ENCODE results near the gene FBXO24. TPM values are rescaled to one million over a fixed set of nuclear protein-coding genes. Genes with fewer than 3 reads are reported as not detected.

Gene FBXO24
- total and polyA plus RNA-seq, 8 donors: 0.37 to 0.88 (median 0.44) TPM; not detected in 3

DNA sequence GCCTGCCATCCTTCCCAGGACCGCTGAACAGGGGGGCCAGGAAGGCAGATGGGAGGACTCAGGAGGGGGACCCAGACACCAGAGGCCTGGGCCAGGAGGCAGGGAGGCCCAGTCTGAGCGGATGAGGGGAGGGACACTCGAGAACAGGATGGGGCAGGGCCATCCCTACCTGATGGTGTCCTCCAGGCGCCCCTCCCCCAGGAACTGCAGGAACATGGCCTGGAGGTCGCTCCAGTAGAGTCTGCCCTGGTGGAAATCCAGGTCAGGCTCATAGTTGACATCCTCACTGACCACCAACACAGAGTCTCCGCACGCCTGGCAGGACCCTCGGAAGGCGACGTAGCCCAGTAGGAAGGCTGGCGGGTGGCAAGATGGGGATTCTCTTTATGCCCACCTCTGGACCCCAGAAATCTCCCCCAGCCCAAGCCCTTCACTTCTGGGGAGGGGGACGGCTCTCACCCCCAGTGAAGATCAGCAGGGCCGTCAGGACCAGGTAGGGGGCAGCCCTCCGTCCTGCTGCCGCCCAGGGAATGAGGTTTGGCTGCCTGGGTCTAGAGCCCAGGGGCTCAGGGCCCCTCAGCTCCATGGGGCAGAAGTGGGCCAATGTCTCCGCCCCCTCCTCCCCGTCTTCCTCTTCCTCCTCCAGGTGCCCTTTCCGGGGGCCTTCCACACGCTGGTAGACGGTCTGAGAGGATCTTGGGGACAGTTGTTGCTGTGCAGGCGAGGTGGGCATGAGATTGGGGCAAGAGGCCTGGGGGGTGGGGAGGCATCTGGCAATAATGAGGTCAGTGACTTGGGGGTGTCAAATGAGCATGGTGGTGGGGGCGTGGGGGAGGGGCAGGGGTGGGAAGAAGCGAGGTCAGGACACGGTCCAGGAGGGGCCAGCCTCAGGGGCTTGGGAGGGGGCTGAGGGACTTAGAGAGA, 54.7 kb downstream of the FBXO24 start:
- Histone ChIP-seq H3K4me3 (no peak overlapping the region), H3K4me1 (peaks cover 0 to 7% (median 6%) of the 10 kb centered on the region in 4 donors), H3K27ac (no peak overlapping the region), H3K9me3 (no peaks in the 10 kb centered on the region), H3K36me3 (no peaks in the 10 kb centered on the region), H3K27me3 (peaks cover 0 to 46% (median 18%) of the 10 kb centered on the region in 3 donors)
- no peak for TF ChIP-seq POLR2A (IDR thresholded peaks at IDR 0.05)
- TF ChIP-seq POLR2AphosphoS5 (IDR thresholded peaks at IDR 0.05): no peak
- no peak for TF ChIP-seq EP300 (IDR thresholded peaks at IDR 0.05)
- TF ChIP-seq CTCF (IDR thresholded peaks at IDR 0.05): no peak
- DNase-seq: no peak
- WGBS, 5 donors: 61 to 72% (median 66%) methylated on average over 17 to 24 of the region's 24 CpGs
- intact Hi-C loops (cut with DNase I; ENCODE audit: low total_unique reads): no loop called here

- DNase-seq: peak in 1 of 2 donors; percentile 65
- Histone ChIP-seq H3K4me1 (peaks cover 0 to 7% (median 6%) of the 10 kb centered on the region in 4 donors), H3K27me3 (peaks cover 0 to 52% (median 21%) of the 10 kb centered on the region in 3 donors), H3K9me3 (no peaks in the 10 kb centered on the region), H3K36me3 (no peaks in the 10 kb centered on the region), H3K4me3 (no peak within 1 kb of the TSS), H3K27ac (peak within 1 kb of the TSS in 1 of 5 donors; percentile 3)
- TF ChIP-seq POLR2A (IDR thresholded peaks at IDR 0.05): no peak
- whole genome bisulfite sequencing, 5 donors: 17 to 31% (median 26%) methylated on average over 9 to 10 of the region's 10 CpGs
- intact Hi-C loops (cut with DNase I; ENCODE audit: low total_unique reads): no loop called here
These were observed 55.3 kb downstream of the FBXO24 start, which contains the start of gene TFR2 for GRCh38 chr7:100641463-100641859. Gene TFR2, minus strand, starts transcription at chr7:100641552. Its CDS starts 43 bp downstream, at chr7:100641509.

DNA sequence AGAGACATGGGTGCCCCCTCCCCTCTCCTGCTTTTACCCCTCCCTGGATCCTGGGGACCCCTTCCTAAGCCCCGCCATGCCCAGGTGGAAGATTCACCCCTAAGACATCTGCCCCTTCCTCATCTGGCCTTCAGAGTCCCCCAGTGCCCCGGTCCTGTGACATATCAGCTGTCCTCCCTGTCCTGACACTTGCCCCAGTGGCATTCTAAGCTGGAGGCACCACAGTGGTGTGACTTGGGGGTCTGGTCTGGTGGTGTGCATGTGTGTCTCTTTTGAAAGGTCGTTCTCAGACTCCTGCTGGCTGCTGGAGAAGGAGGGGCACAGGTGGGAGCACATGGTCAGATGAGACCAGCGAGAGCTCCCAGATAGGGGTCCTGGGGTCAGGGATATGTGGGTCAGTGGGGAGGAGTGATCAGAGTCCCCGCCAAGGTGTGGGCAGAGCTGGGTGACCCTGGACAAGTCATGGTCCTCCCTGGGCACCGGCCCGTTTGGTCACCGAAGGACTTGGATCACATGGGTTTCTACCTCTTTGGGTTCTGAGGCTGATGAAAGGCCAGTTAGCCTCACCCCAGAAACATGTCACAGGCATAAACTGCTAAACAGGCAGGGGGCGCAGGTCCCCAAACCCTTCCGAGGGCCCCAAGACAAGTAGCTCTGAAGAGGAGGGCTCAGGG, 55.9 kb downstream of the FBXO24 start:
- TF ChIP-seq POLR2AphosphoS5 (IDR thresholded peaks at IDR 0.05) (no peak), EP300 (IDR thresholded peaks at IDR 0.05) (no peak), CTCF (IDR thresholded peaks at IDR 0.05) (no peak), POLR2A (IDR thresholded peaks at IDR 0.05) (no peak)
- Histone ChIP-seq H3K4me3 (no peak overlapping the region), H3K27ac (peak overlapping the region in 1 of 5 donors; percentile 3), H3K36me3 (no peaks in the 10 kb centered on the region), H3K9me3 (no peaks in the 10 kb centered on the region), H3K27me3 (peaks cover 0 to 57% (median 26%) of the 10 kb centered on the region in 3 donors), H3K4me1 (peaks cover 0 to 7% (median 6%) of the 10 kb centered on the region in 4 donors)
- intact Hi-C loops (cut with DNase I; ENCODE audit: low total_unique reads): no loop called here
- no peak for DNase-seq
- WGBS, 5 donors: 66 to 82% (median 70%) methylated on average over 10 of the region's 10 CpGs

DNA sequence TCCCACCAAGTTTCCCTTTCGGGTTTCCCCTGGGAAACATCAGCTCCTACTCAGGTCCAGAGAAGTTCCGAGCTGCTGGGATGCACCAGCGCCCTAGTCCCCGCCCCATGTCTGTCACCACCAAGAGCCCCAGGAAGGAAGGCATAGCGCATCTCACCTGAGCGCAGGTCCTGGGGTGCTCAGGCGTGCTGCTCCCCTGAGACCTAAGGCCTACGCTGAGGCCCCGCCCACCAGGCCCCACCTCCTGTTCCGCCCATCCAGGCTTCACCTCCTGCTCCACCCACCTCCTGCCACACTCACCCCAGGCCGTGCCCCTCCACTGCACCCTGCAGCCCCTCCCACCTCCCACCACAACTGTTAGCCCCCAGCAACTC, 56.4 kb downstream of the FBXO24 start:
- no peaks in the 10 kb centered on the region for H3K36me3 ChIP-seq
- peaks cover 0 to 7% (median 6%) of the 10 kb centered on the region in 4 donors for H3K4me1 ChIP-seq
- peaks cover 0 to 63% (median 31%) of the 10 kb centered on the region in 3 donors for H3K27me3 ChIP-seq
- H3K4me3 ChIP-seq: no peak overlapping the region
- H3K27ac ChIP-seq: no peak overlapping the region
- H3K9me3 ChIP-seq: no peaks in the 10 kb centered on the region
- intact Hi-C loops (cut with DNase I; ENCODE audit: low total_unique reads): no loop called here
- WGBS, 5 donors: 37 to 57% (median 49%) methylated on average over 5 to 11 of the region's 11 CpGs
- TF ChIP-seq POLR2A (IDR thresholded peaks at IDR 0.05) (no peak), EP300 (IDR thresholded peaks at IDR 0.05) (no peak), CTCF (IDR thresholded peaks at IDR 0.05) (no peak), POLR2AphosphoS5 (IDR thresholded peaks at IDR 0.05) (no peak)
- peak; percentile 38 to 70 for DNase-seq

All from stomach (tissue), 9 donors.